SJSA1 (cell line): Measurements from ENCODE around the gene MAP2K5. TPM values are rescaled to one million over a fixed set of nuclear protein-coding genes. Genes with fewer than 3 reads are reported as not detected.
A peak's percentile ranks its signal among the peaks of the same experiment; 100 is the strongest.

Experiments
- DNase-seq, 2 experiments: peaks; one replicate each; pipeline ENCODE4 v3.0.0-alpha.2; 2015 to 2020; ENCODE audit warnings: low spot score in 2 of 2, low read depth in 1 of 2
- H3K27ac ChIP-seq: fragments of 250-450 bp; sonication (Bioruptor Pico); 2 replicates; pipeline ENCODE4 v1.5.1; 2020; ENCODE audit warnings: mild to moderate bottlenecking, moderate library complexity
- H3K27me3 ChIP-seq: fragments of 250-450 bp; sonication (Bioruptor Pico); replicated peaks from 2 replicates; pipeline ENCODE4 v1.5.1; 2020; ENCODE audit warnings: mild to moderate bottlenecking, moderate library complexity
- H3K36me3 ChIP-seq: fragments of 250-450 bp; sonication (Bioruptor Pico); 2 replicates; pipeline ENCODE4 v1.5.1; 2020; ENCODE audit warnings: mild to moderate bottlenecking
- H3K4me1 ChIP-seq: fragments of 250-450 bp; sonication (Bioruptor Pico); replicated peaks from 2 replicates; pipeline ENCODE4 v1.6.1; 2021; ENCODE audit warnings: mild to moderate bottlenecking
- H3K4me3 ChIP-seq: fragments of 250-450 bp; sonication (Bioruptor Pico); 2 replicates; pipeline ENCODE4 v1.5.1; 2020; ENCODE audit warnings: mild to moderate bottlenecking
- H3K9me3 ChIP-seq: fragments of 250-450 bp; sonication (Bioruptor Pico); replicated peaks from 2 replicates; pipeline ENCODE4 v1.5.1; 2020; ENCODE audit warnings: mild to moderate bottlenecking
- total RNA-seq: library from RNA; depleted of rRNA; stranded (reverse); fragments of >200 nt; shearing (Covaris generic); gene quantifications from 2 replicates; pipeline ENCODE4 v1.2.3, GENCODE V29; 2014

Gene MAP2K5
- total RNA-seq, 1 experiment from 2014 or later, result 4.3 TPM

GRCh38 chr15:67745073-67746006 lies 202.8 kb downstream of the MAP2K5 start:
- H3K36me3 ChIP-seq, result no peaks in the 10 kb centered on the region
- H3K4me1 ChIP-seq, result no peaks in the 10 kb centered on the region
- H3K27me3 ChIP-seq, result no peaks in the 10 kb centered on the region
- DNase-seq, result no peak
- H3K27ac ChIP-seq, result no peak overlapping the region
- no peak overlapping the region for H3K4me3 ChIP-seq
- H3K9me3 ChIP-seq, result no peaks in the 10 kb centered on the region

- Histone ChIP-seq H3K27me3 (no peaks in the 10 kb centered on the region), H3K4me3 (no peak overlapping the region), H3K9me3 (no peaks in the 10 kb centered on the region), H3K36me3 (no peaks in the 10 kb centered on the region), H3K4me1 (no peaks in the 10 kb centered on the region), H3K27ac (no peak overlapping the region)
- DNase-seq, result no peak
Observed at GRCh38 chr15:67746022-67746421, 203.5 kb downstream of the MAP2K5 start.

GRCh38 chr15:67746450-67746849 lies 203.9 kb downstream of the MAP2K5 start:
- no peak overlapping the region for H3K4me3 ChIP-seq
- H3K9me3 ChIP-seq, result no peaks in the 10 kb centered on the region
- no peaks in the 10 kb centered on the region for H3K36me3 ChIP-seq
- H3K4me1 ChIP-seq, result no peaks in the 10 kb centered on the region
- H3K27ac ChIP-seq, result no peak overlapping the region
- H3K27me3 ChIP-seq, result no peaks in the 10 kb centered on the region
- no peak for DNase-seq

DNA sequence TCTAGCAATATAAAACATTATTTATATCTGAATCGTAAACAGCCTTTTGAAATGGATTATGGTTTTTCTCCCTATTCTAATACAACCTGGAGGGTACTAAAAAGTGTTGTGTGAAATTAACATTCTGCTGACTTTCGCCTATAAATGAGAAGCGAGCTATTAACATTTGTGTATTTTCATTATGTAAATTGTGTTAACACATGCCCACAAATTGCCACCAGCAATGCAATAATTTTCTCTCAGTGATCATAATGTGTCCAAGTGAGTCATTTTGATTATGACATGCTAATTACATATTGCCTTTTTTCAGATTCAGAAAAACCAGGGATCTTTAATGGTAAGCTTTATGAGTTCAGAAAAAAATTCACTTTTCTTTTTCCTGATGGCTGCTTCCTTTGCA lies 205.4 kb downstream of the MAP2K5 start:
- no peaks in the 10 kb centered on the region for H3K4me1 ChIP-seq
- no peak overlapping the region for H3K4me3 ChIP-seq
- no peaks in the 10 kb centered on the region for H3K27me3 ChIP-seq
- DNase-seq, result no peak
- no peaks in the 10 kb centered on the region for H3K9me3 ChIP-seq
- no peaks in the 10 kb centered on the region for H3K36me3 ChIP-seq
- no peak overlapping the region for H3K27ac ChIP-seq

GRCh38 chr15:67750371-67750770 lies 207.9 kb downstream of the MAP2K5 start:
- Histone ChIP-seq H3K27ac (no peak overlapping the region), H3K27me3 (no peaks in the 10 kb centered on the region), H3K9me3 (no peaks in the 10 kb centered on the region), H3K4me1 (no peaks in the 10 kb centered on the region), H3K4me3 (no peak overlapping the region), H3K36me3 (no peaks in the 10 kb centered on the region)
- no peak for DNase-seq

- Histone ChIP-seq H3K9me3 (no peaks in the 10 kb centered on the region), H3K4me3 (no peak overlapping the region), H3K27me3 (no peaks in the 10 kb centered on the region), H3K27ac (no peak overlapping the region), H3K36me3 (no peaks in the 10 kb centered on the region), H3K4me1 (no peaks in the 10 kb centered on the region)
- DNase-seq, result no peak
Observed at GRCh38 chr15:67753891-67754290, 211.4 kb downstream of the MAP2K5 start.

DNA sequence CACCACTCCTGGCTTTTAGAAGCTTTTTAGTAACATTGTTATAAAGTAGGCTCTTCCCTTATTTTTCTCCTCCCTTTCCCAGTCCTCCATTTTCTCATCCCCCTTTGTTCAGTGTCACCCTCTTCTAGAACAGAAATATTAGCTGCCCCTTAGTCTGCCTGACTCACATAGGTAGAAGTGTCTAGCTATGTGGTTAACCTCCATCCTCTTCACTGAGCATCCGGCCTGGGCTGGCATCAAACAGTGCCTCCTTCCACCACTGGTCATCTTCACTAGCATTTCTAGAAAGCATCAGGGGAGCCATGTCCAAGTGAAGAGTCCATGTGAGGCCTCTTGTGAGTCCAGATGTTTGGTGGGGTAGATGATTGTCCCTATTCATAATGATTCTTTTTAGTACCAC lies 212.8 kb downstream of the MAP2K5 start:
- Histone ChIP-seq H3K27me3 (no peaks in the 10 kb centered on the region), H3K9me3 (no peaks in the 10 kb centered on the region), H3K27ac (no peak overlapping the region), H3K4me1 (no peaks in the 10 kb centered on the region), H3K4me3 (no peak overlapping the region), H3K36me3 (no peaks in the 10 kb centered on the region)
- DNase-seq, result no peak

GRCh38 chr15:67755936-67756335 lies 213.4 kb downstream of the MAP2K5 start:
- Histone ChIP-seq H3K4me1 (no peaks in the 10 kb centered on the region), H3K4me3 (no peak overlapping the region), H3K9me3 (no peaks in the 10 kb centered on the region), H3K36me3 (no peaks in the 10 kb centered on the region), H3K27me3 (no peaks in the 10 kb centered on the region), H3K27ac (no peak overlapping the region)
- DNase-seq, result no peak

DNA sequence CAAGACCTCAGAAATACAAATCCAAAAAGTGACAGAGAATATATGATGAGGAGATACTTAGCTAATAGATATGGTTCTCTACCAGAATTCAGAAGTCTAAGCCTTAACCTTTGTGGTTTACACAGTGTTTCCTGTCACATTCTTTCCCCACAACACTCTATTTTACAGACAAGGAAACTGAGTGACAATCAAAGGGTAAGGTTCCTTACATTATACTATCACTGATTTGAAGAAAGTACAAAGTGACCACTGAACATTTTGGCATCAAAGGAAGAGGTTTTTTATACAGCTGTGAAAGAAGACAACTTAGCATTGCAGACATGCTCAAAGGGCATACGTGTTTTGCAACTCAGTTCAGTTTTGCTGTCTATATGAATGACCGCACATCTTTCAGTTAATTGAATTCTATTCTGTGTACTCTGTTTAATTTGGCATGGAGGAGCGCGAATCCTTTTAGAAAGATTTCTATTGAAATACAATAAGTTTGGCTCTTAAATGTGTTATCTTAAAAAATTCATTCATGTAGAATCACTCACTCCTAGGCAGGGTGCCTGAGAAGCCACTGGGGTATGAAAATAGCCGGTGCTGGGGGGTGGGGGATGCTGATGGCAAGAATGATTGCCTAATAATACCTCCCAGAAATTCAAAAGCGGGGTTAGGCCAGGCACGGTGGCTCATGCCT lies 216.3 kb downstream of the MAP2K5 start:
- H3K36me3 ChIP-seq, result no peaks in the 10 kb centered on the region
- H3K27ac ChIP-seq, result no peak overlapping the region
- DNase-seq, result no peak
- no peak overlapping the region for H3K4me3 ChIP-seq
- no peaks in the 10 kb centered on the region for H3K9me3 ChIP-seq
- no peaks in the 10 kb centered on the region for H3K4me1 ChIP-seq
- no peaks in the 10 kb centered on the region for H3K27me3 ChIP-seq

DNA sequence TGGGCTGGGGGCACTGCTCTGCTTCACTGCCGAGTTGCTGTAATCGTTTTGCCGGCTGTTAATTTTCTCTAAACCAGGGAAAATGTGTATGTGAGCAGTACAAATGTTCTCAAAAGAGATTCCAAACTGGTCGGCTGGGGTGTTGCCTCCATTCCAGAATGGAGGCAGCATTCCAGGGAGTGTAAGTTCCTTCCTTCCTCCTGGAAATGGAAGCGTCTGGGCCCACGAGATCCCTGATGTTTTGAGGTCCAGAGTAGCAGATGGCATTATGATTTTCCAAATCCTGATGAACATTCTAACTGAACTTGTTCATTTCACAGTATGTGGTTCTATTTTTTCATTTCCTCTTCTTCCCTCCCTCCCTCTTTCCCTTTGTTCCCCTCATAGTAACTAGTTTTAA lies 218.4 kb downstream of the MAP2K5 start:
- Histone ChIP-seq H3K27ac (no peak overlapping the region), H3K36me3 (no peaks in the 10 kb centered on the region)

GRCh38 chr15:67761343-67761742 lies 218.8 kb downstream of the MAP2K5 start:
- Histone ChIP-seq H3K27ac (no peak overlapping the region), H3K9me3 (no peaks in the 10 kb centered on the region), H3K27me3 (no peaks in the 10 kb centered on the region), H3K36me3 (no peaks in the 10 kb centered on the region), H3K4me1 (no peaks in the 10 kb centered on the region), H3K4me3 (no peak overlapping the region)
- DNase-seq, result no peak

More for the DNA sequence above, 218.4 kb downstream of the MAP2K5 start:
- H3K4me3 ChIP-seq, result no peak overlapping the region
- H3K9me3 ChIP-seq, result no peaks in the 10 kb centered on the region
- DNase-seq, result no peak
- no peaks in the 10 kb centered on the region for H3K4me1 ChIP-seq
- no peaks in the 10 kb centered on the region for H3K27me3 ChIP-seq

GRCh38 chr15:67762610-67763368 lies 220.3 kb downstream of the MAP2K5 start:
- no peaks in the 10 kb centered on the region for H3K9me3 ChIP-seq
- no peak overlapping the region for H3K27ac ChIP-seq
- no peaks in the 10 kb centered on the region for H3K4me1 ChIP-seq
- H3K4me3 ChIP-seq, result no peak overlapping the region
- no peaks in the 10 kb centered on the region for H3K36me3 ChIP-seq
- H3K27me3 ChIP-seq, result no peaks in the 10 kb centered on the region
- DNase-seq, result peak in 1 of 2 experiments; percentile 7

DNA sequence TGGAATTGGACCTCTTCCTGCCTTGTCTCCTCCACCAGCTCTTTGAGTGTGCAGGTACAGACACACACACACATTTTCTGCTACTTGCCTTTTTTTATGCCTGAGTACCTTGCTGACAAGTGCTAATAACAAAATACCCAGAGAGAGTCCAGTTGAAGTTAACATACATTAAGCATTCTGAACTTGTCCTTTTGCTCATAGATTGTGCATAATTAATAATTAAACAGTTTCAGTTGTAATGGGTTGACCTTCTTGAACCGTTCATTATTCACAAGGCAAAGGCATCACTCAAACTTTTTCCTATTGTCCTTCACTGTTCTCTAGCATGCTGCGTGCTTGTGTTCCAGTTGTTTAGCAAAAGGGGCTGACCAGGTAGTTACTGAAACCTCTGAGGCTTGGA lies 223.2 kb downstream of the MAP2K5 start:
- no peak overlapping the region for H3K27ac ChIP-seq
- H3K9me3 ChIP-seq, result no peaks in the 10 kb centered on the region
- H3K27me3 ChIP-seq, result no peaks in the 10 kb centered on the region
- no peak overlapping the region for H3K4me3 ChIP-seq
- DNase-seq, result no peak
- H3K36me3 ChIP-seq, result no peaks in the 10 kb centered on the region
- no peaks in the 10 kb centered on the region for H3K4me1 ChIP-seq

- no peaks in the 10 kb centered on the region for H3K9me3 ChIP-seq
- H3K36me3 ChIP-seq, result no peaks in the 10 kb centered on the region
- H3K27me3 ChIP-seq, result no peaks in the 10 kb centered on the region
- no peak overlapping the region for H3K4me3 ChIP-seq
- DNase-seq, result no peak
- no peaks in the 10 kb centered on the region for H3K4me1 ChIP-seq
- H3K27ac ChIP-seq, result no peak overlapping the region
Observed at GRCh38 chr15:67766968-67767367, 224.5 kb downstream of the MAP2K5 start.
